Thymus (tissue), 11 donors: ENCODE data around the gene DTWD2. TPM values are rescaled to one million over a fixed set of nuclear protein-coding genes. Genes with fewer than 3 reads are reported as not detected.

ENCODE experiments used
- DNase-seq, 9 donors: peaks; one replicate each; pipeline ENCODE4 v3.0.0-alpha.2; 2013; ENCODE audit warnings: low spot score in 9 of 9, low read depth in 6 of 9, missing footprints in 1 of 9
- H3K27ac ChIP-seq, 2 donors: one replicate each; pipeline ENCODE4 v1.5.1; 2013; ENCODE audit warnings: control low read depth in 1 of 2, low read depth in 1 of 2, low read length in 1 of 2, mild to moderate bottlenecking in 1 of 2, moderate library complexity in 1 of 2
- H3K27me3 ChIP-seq, 2 donors: one replicate each; pipeline ENCODE4 v1.5.1; 2013; ENCODE audit warnings: low read length in 1 of 2; ENCODE audit not compliant: control insufficient read depth in 2 of 2, insufficient read depth in 1 of 2
- H3K36me3 ChIP-seq, 2 donors: one replicate each; pipeline ENCODE4 v1.5.1; 2013; ENCODE audit warnings: low read length in 1 of 2, mild to moderate bottlenecking in 1 of 2, moderate library complexity in 1 of 2; ENCODE audit not compliant: control insufficient read depth in 2 of 2, insufficient read depth in 2 of 2
- H3K4me1 ChIP-seq, 2 donors: one replicate each; pipeline ENCODE4 v1.5.1; 2013; ENCODE audit warnings: low read length in 2 of 2; ENCODE audit not compliant: control insufficient read depth in 2 of 2, insufficient read depth in 2 of 2
- H3K4me3 ChIP-seq, 2 donors: one replicate each; pipeline ENCODE4 v1.5.1; 2013; ENCODE audit warnings: low read length in 2 of 2, control low read depth in 1 of 2, mild to moderate bottlenecking in 1 of 2
- H3K9me3 ChIP-seq, 2 donors: one replicate each; pipeline ENCODE4 v1.5.1; 2013; ENCODE audit warnings: low read length in 1 of 2, mild to moderate bottlenecking in 1 of 2; ENCODE audit not compliant: control insufficient read depth in 2 of 2, insufficient read depth in 1 of 2
- WGBS: extraction: QIAGEN DNeasy Blood & Tissue Kit; methylation state at CpG from one replicate; pipeline ENCODE4 v1.1.7; 2013; 5-methylcytosine and 5-hydroxymethylcytosine counted together
- polyA plus RNA-seq: library from polyadenylated mRNA; stranded (reverse); fragments of 200-250 nt; gene quantifications from one replicate; pipeline ENCODE4 v1.2.3, GENCODE V29; 2013
- total RNA-seq: library from RNA; stranded (reverse); fragments of 120-200 nt; gene quantifications from one replicate; pipeline ENCODE4 v1.2.4, GENCODE V29; 2013
- donor health status: healthy.

The DTWD2 gene
- total and polyA plus RNA-seq, 2 donors: 2.3 to 3.9 TPM

GRCh38 chr5:118793652-118794051, 194.7 kb downstream of the DTWD2 start:
- 88% methylated on average over 2 of the region's 2 CpGs for WGBS
- no peaks in the 10 kb centered on the region for H3K36me3 ChIP-seq
- H3K27ac ChIP-seq: no peak overlapping the region
- no peak overlapping the region for H3K4me3 ChIP-seq
- H3K27me3 ChIP-seq: no peaks in the 10 kb centered on the region
- DNase-seq: no peak
- no peaks in the 10 kb centered on the region for H3K9me3 ChIP-seq
- no peaks in the 10 kb centered on the region for H3K4me1 ChIP-seq

GRCh38 chr5:118793091-118793490, 195.3 kb downstream of the DTWD2 start:
- H3K4me3 ChIP-seq: no peak overlapping the region
- H3K27me3 ChIP-seq: no peaks in the 10 kb centered on the region
- H3K27ac ChIP-seq: no peak overlapping the region
- WGBS: 92% methylated on average over 3 of the region's 3 CpGs
- H3K4me1 ChIP-seq: no peaks in the 10 kb centered on the region
- no peaks in the 10 kb centered on the region for H3K9me3 ChIP-seq
- no peak for DNase-seq
- H3K36me3 ChIP-seq: no peaks in the 10 kb centered on the region

GRCh38 chr5:118791926-118792734, 196.2 kb downstream of the DTWD2 start:
- no peaks in the 10 kb centered on the region for H3K9me3 ChIP-seq
- H3K27me3 ChIP-seq: no peaks in the 10 kb centered on the region
- peak; percentile 8 to 59 (median 12) for DNase-seq
- H3K27ac ChIP-seq: peak overlapping the region in 1 of 2 donors; percentile 3
- H3K4me3 ChIP-seq: no peak overlapping the region
- no peaks in the 10 kb centered on the region for H3K36me3 ChIP-seq
- H3K4me1 ChIP-seq: no peaks in the 10 kb centered on the region
- 57% methylated on average over 7 of the region's 7 CpGs for WGBS

GRCh38 chr5:118789366-118789765, 199.0 kb downstream of the DTWD2 start:
- no peak overlapping the region for H3K27ac ChIP-seq

DNA sequence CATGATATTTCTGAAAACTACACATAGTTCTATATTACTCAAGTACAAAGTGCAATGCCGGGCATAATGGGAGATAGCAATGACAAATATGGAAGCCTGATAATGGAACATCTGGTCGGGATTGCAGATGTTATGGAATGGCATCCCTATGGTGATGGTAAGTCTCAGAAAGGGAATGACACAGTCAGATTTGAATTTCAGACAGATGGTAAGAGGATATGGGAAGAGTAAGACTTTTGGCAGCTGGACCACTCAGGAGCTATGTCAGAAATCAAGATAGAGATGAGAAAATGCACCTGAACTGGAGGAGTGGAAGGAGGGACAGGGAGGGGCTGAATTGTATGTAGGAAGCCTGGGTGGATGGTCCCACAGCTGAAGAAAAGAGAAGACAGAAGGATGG, 200.0 kb downstream of the DTWD2 start:
- no peaks in the 10 kb centered on the region for H3K4me1 ChIP-seq
- H3K9me3 ChIP-seq: no peaks in the 10 kb centered on the region
- no peak for DNase-seq
- 96% methylated on average over 2 of the region's 2 CpGs for WGBS
- no peaks in the 10 kb centered on the region for H3K27me3 ChIP-seq
- H3K36me3 ChIP-seq: no peaks in the 10 kb centered on the region
- H3K4me3 ChIP-seq: no peak overlapping the region
- H3K27ac ChIP-seq: no peak overlapping the region

More at GRCh38 chr5:118789366-118789765, 199.0 kb downstream of the DTWD2 start:
- Histone ChIP-seq H3K27me3 (no peaks in the 10 kb centered on the region), H3K4me1 (no peaks in the 10 kb centered on the region), H3K36me3 (no peaks in the 10 kb centered on the region), H3K4me3 (no peak overlapping the region), H3K9me3 (no peaks in the 10 kb centered on the region)
- DNase-seq: no peak

Other genes with a start within 250 kb of the DTWD2 start
- 31.4 TPM for gene DMXL1, start 82.5 kb upstream of the DTWD2 start, total RNA-seq
- gene DMXL1, start 82.5 kb upstream of the DTWD2 start, polyA plus RNA-seq: 24.6 TPM